Inferior parietal cortex (tissue), 1 donor: ENCODE results near the gene LCN1.
"Not testable (repeated sequence)": the region's sequence is repeated elsewhere in the genome, so short reads cannot be mapped to it uniquely, and the experiment has no call there.

Experiments
- DNase-seq: peaks from one replicate; pipeline ENCODE4 v3.0.0-alpha.2; 2016; ENCODE audit errors: extremely low spot score

Gene LCN1

GRCh38 chr9:135522137-135522877 lies 1.1 kb downstream of the LCN1 start:
- DNase-seq, result no peak

GRCh38 chr9:135522931-135523330 lies 1.7 kb downstream of the LCN1 start:
- DNase-seq, result no peak

GRCh38 chr9:135523521-135524129 lies 2.4 kb downstream of the LCN1 start:
- no peak for DNase-seq

- no peak for DNase-seq
These were observed 3.1 kb downstream of the LCN1 start for GRCh38 chr9:135524130-135524861.

- DNase-seq, result no peak
These were observed 4.2 kb downstream of the LCN1 start for GRCh38 chr9:135525241-135526088.

GRCh38 chr9:135526089-135526729 lies 5.0 kb downstream of the LCN1 start:
- no peak for DNase-seq

- DNase-seq, result no peak
These were observed 5.7 kb downstream of the LCN1 start for GRCh38 chr9:135526730-135527571.

GRCh38 chr9:135528842-135529435 lies 7.7 kb downstream of the LCN1 start:
- DNase-seq, result not testable (repeated sequence)

- DNase-seq, result no peak
These were observed 8.9 kb downstream of the LCN1 start for GRCh38 chr9:135530146-135530545.

GRCh38 chr9:135531096-135531495 lies 9.9 kb downstream of the LCN1 start:
- DNase-seq, result no peak

- no peak for DNase-seq
These were observed 11.9 kb downstream of the LCN1 start for GRCh38 chr9:135533113-135533512.

GRCh38 chr9:135533674-135534073 lies 12.4 kb downstream of the LCN1 start:
- DNase-seq, result no peak

GRCh38 chr9:135534192-135534711 lies 13.0 kb downstream of the LCN1 start:
- DNase-seq, result not testable (repeated sequence)

GRCh38 chr9:135534826-135535225 lies 13.6 kb downstream of the LCN1 start:
- DNase-seq, result not testable (repeated sequence)

- not testable (repeated sequence) for DNase-seq
These were observed 14.4 kb downstream of the LCN1 start for GRCh38 chr9:135535631-135536030.

- DNase-seq, result no peak
These were observed 15.0 kb downstream of the LCN1 start for GRCh38 chr9:135536216-135536615.

- not testable (repeated sequence) for DNase-seq
These were observed 22.1 kb downstream of the LCN1 start for GRCh38 chr9:135543262-135543894.

GRCh38 chr9:135544981-135545635 lies 23.9 kb downstream of the LCN1 start:
- DNase-seq, result no peak
